ENCODE data around the gene CERS6.
"Not testable (repeated sequence)": the region's sequence is repeated elsewhere in the genome, so short reads cannot be mapped to it uniquely, and the experiment has no call there.

CERS6 gene

DNA sequence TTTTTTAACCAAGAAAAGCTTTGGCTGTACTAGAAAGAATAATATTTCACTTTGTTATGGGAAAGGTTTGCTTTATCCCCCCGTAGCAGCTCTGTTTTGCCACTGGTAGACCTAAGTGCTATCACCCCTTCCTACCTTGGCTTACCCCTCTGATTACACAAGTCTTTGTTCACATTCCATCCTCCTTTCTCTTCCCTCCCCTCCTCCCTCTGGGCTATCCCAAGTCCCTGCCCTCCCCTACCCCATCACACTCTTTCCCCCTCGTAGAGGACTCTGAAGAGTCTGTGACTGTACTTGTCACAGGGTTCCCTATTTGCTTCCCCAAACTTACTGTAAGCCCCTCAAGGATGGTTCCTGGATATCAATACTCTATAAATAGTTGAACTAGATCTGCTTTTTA is 193.5 kb downstream of the CERS6 start:
- DNase-seq, result no peak

DNA sequence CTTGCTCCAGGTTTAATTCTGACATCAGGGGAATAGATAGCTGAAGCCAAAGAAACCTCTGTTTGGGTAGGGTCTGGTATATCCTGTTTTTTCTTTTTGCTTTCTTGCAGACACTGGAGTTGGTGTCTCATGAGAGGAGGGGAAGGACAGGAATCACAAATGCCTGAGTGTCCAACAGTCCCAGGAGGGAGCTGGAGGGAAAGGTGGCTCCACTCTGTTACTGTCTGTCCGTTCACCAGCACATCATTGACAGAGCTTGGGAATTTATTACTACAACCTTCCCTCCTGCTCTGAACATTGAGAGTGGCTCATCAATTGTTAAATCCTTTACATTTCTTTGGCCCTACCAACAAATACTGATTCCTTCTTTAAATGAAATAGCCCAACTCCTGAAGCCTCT is 194.1 kb downstream of the CERS6 start:
- no peak for DNase-seq

DNA sequence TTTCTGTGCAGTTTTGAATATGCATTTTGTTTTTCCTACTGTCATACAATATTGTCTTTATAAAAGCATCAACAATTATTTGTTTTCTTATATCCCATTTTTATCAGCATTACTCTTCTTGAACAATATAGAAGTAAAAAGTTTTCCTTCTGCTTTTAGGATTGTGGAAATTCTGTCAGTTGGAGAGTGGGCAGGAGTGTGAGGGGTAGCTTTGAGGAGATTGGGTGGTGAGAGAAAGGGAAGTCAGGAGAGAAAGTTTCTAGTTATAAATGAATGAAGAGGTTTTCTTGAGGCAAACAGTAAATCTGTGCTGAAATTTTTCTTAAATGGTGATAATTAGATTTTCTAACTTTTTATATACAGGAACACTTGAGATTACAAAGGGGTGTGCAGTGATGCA is 194.7 kb downstream of the CERS6 start:
- no peak for DNase-seq

DNA sequence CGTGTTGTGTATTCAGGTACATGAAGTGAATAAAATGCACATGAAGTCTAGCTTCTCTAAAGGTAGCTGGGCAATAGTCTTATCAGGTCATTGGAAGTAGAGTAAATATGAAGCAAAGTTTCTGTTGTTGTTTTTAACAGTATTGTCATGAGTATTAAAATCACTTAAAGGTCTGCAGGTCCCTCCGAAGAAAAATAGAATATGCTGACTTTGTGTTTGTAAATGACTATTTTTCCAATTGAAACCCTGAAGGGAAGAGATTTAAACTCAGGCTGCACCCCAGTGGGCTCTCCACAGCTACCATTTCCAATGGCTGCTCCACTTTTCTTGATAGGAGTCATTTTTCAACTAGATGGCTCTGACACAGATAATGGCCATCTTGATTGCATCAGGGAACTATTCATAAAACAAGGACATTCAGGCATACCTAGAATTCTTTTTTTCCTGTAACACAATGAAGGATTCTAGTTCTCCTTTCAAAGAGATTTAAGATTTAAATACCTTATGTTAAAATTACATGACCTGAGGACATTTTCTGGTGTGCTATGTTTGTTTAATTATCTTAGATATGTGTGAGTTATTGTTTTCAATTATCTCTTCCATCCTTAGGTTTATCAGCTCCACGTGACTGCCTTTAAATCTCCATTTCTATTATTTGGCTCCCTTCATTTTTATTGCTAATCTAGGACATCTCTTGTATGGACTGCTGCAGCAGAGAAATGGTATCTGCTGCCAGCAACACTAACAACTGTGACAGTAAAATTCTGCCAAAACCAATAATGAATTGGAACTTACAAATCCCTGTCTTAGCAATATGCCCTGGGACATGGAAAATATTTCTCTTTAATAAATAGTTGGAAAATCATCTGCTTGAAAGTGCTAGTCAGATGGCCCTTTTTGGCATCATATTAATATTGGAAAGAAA is 197.2 kb downstream of the CERS6 start:
- no peak for DNase-seq

DNA sequence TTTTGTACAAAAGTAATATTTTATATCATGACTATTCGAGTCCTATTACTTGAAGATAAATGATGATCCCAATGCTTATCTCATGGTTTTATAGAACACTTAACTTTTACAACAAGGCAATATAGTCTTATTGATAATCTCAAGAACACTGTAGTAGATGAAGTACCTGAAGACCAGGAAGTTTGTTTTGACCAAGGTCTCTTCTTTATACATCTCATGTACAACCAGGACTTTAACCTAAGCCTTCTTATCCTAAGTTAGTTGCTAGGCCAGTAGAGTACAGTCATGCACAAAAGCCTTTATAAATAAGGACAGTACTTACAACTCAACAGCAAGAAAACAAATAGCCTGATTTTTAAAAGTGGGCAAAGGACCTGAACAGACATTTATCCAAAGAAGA is 198.6 kb downstream of the CERS6 start:
- no peak for DNase-seq

DNA sequence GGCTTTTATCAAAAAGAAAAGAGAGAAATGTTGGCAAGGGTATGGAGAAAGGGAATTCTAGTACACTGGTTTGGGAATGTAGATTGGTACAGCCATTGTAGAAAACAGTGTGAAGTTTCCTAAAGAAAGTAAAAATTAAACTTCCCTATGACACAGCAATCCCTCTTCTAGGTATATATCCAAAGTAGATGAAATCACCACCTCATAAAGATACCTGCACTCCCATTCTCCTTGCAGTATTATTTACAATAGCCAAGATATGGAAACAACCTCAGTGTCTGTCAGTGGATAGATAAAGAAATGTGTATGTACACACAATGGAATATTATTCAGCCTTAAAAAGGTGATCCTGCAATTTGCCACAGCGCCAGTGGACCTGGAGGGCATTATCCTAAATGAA is 199.1 kb downstream of the CERS6 start:
- no peak for DNase-seq

DNA sequence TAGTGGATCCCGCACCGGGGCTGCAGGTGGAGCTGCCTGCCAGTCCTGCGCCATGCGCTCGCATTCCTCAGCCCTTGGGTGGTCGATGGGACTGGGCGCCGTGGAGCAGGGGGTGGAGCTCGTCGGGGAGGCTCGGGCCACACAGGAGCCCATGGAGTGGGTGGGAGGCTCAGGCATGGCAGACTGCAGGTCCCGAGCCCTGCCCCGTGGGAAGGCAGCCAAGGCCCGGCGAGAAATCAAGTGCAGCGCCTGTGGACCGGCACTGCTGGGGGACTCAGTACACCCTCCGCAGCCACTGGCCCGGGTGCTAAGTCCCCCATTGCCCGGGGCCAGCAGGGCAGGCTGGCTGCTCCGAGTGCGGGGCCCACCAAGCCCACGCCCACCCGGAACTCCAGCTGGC is 201.3 kb downstream of the CERS6 start:
- not testable (repeated sequence) for DNase-seq

DNA sequence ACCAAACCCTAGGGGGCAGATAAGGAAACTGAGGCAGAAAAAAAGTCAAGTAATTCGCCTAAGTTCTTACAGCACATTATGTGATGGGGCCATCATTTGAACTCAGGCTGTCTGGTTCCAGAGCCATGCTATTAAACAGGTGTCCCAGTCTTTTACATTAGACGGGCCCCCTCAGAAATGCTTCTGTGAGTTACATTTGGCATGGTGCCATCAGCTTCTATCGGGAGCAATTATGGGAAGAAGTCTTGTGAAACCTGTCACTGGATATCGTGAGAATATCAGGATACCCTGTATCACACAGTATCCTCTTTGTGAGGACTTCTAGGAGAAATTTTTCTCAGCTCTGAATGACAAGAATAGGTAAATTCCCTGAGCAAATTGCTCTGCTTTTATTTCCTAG is 202.6 kb downstream of the CERS6 start:
- DNase-seq, result no peak

DNA sequence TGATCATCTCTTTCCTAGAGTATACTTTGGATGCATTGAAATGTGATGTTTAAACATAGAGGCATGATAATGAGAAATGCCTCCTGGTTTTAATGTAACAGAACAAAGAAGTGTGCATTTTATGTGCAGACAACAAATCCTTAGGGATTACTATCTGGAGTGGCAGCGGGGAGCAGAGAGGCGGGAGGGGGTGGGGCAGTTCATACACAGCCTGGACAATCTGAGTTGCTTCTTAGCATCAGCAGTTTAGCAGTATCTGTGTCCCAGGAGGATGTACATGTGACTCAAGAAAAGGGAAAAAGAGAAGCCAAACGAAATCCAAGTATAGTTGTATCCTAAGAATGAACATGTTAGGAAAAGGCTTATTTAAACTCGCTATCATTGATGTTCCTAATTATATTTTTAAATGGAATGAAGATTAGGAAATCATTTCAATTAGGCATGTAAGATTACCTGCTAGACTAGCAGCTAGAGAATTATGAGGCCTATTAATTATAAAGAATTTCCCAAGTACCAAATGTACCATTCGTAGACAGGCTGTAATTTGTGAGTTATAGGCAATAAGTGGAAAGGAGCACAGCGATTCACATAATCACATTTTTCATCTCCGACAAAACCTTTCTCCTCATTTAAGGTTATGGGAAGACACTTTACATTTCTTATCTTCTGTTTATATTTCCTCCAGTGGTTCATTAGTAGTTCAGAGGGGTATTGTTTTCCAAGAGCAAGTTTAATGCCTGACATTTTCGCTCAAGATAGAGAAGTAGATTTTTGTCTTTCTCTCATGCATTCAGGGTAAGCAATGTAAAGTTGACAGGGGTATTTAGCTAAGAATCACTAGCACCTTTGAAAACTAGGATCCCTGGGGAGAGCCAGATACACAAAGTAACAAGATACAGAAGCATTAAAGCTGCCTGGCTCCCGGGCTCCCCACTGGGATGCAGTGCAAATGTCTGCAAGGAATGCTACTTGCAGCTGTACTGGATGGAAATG is 205.1 kb downstream of the CERS6 start:
- DNase-seq, result no peak

DNA sequence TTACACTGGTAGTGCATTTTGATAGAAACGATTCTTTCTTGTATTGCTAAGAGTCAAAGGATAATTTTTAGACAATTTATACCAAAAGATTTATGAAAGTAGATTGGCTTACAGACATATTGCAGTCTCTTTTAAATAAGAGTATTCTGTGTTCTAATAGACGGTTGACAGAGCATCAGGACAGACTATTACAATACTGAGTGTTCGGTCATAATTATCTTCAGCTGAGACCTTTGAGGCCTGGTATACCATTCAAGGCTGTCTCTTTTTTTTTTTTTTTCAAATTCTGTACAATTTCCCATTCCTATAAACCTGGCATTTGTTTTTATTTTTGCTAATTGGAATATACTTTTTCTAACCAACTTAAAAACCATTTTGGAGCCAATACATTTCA is 205.8 kb downstream of the CERS6 start:
- no peak for DNase-seq

DNA sequence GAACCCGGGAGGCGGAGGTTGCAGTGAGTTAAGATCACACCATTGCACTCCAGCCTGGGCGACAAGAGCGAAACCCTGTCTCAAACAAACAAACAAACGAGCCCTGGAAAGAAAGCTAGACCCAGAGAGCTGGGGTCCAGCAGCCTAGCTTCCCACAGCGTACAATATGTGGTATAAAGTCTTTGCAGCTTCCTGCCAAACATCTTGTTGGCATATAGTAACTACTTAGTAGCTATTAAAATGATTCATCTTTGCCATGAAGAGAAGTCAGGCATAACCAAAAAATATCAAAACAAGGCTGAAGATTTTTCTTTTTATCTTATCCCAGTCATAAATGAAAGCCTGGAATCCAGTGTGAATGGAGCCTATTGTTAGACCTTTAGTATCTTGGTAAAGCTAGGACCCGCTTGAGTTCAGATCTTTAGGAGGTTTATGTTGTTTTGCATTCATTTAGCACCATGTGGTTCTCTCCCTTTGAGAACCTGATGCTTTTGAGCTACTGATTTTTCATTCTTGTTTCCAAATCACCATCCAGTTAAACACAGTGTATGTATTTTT is 206.7 kb downstream of the CERS6 start:
- DNase-seq, result no peak

DNA sequence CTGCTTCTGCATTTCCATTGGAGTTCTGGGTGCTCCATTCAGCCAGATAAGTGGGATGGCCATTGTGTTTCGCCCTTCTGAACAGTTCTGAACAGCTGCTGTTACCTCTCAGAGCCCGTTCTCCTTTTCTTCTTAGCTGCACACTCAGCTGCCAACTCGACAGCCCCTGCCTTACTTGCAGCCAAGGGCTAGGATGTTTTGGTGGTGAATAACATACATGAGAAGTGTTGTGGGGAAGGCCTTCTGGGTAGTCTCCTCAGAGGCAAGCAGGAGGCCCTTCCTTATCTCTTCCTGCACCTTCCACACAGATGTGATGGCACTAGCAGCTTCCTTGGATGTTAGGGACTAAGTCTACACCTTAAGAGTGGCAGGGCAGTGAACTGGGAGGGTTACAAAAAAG is 207.9 kb downstream of the CERS6 start:
- DNase-seq, result no peak

DNA sequence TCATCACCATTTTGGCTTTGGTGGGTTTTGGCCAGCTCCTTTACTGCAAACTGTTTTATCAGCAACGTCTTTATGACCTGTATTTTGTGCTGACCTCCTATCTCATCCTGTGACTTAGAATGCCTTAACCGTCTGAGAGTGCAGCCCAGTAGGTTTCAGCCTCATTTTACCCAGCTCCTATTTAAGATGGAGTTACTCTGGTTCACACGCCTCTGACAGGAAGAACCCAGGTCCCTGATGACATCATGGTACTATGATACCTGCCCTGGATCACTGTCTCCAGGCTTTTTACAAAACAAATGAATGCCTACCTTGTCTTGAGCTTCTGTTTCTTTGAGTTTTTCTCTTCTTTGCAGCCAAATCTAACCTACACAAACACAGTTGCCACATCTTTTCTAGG is 208.6 kb downstream of the CERS6 start:
- not testable (repeated sequence) for DNase-seq

DNA sequence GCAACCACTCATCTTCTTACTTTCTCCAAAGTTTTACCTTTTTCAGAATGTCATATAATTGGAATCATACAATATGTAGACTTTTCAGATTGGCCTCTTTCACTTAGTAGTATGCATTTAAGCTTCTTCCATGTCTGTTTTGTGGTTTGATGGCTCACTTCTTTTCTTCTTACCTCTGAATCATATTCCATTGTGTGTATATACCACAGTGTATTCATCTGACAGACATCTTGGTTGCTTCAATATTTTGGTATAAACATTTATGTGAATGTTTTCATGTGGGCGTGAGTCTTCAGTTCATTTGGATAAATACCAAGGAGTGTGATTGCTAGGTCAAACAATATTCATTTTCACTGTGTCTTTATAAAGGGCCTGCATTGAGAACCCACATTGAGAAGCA is 210.3 kb downstream of the CERS6 start:
- no peak for DNase-seq

DNA sequence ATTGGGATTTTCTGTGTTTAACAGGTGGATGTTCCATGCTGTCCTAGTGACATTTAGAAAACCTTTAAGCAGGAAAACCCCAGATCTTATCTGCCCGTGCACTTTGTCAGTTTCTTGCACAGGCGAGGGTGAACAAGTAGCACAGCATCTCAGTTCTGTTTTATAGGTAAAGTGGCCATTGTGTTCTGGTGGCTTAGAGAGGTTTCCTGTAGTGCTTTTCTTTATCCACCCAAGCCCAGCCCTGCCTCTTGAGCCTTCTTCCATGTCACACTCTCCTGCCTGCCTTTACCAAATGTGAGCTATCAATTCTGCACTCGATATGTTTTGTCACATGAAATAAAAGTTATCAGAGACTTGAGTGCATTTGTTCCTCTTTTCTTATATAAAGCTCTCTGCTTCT is 211.1 kb downstream of the CERS6 start:
- no peak for DNase-seq

DNA sequence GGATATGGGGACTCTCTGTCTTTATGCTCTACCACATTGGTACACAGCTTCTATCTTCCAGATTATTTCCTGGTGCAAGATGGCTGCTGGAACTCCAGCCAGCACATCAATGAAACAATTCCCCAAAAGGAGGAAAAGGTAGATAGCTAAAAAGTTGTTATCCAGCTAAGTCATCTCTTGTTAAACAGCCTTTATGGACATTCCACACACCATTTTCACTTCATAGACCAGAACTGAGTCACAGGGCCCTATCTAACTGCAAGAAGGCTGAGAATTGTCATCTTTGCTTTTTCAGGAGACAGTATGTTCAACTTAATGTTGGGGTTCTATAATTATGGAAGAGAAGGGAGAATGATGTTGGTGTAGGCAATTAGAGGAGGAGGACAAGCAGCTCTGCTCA is 213.1 kb downstream of the CERS6 start:
- no peak for DNase-seq

DNA sequence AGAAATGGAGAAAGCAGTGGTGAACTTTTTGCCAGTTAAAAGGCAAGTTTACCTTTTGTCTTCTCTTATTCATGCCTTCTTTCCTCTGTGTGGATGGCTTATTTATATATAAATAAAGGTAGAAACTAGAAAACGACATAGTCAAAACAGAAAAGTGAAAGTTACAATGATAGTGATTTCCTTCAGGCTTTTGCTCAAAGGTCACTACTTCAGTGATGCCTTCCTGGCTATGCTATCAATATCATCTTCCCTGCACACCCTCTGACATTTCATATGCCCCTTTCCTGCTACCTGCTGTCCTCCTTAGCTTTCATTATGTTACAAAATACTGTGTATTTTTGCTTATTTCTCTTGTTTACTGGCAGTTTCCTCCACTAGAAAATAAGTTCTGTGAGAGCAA is 214.4 kb downstream of the CERS6 start:
- no peak for DNase-seq

DNA sequence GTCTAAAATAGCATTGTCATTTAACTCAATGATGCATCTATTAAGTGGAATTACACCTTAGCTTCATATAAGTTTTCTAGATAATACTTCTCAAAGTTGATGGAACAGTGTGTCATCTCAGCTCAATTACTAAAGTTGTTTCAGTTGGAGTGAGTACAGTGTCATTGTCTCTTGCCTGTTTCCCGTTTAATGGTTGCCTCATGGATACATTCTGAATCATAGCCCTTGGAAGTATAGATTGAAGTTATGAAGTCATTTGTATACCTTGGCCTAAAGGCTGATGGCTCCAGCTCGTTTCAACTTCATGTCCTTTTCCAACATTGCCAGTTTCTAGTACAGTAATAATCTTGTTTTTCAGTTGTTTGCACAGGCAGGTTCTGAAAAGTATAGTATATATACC is 215.9 kb downstream of the CERS6 start:
- no peak for DNase-seq

DNA sequence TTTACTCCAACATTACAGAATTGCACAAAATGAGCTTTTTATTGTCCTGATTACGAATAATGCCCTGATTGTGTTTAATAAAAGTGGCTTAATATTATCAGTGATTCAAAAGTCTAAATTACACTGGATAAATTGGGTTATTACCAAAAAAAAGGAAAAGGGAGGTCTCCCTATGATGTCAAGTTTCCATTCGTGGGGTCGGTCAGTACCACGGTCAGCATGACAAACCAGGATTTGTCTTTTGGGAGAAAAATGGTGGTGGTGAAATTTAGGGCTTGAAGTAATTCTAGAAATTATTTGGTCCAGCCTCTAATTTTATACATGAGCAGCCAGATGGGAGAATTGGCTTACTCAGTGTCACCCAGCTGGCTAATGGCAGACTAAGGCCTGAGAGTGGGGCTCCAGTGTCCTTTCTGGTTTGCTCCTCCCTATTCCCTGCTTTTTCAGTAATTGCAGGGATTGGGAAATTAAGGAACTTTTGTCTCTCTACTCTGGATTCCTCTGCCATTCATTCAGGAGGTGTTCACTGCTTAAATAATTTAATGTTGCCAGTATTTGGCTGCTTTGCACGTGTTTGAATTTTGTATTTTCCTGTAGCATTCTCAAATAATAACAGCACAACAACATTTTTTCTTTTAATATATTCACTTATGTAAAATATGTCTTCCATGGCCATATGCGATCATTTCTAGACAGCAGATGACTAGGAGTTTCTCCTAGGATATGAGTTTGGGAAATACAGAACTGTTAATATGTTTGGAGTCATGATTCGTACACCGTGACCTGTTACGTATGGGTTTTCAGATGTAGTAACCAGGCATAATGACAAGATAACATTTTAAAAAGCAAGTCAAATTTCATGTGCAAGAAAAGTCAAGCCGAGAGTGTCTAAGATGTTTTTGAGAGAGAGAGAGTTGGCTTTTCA is 217.5 kb downstream of the CERS6 start:
- DNase-seq, result no peak

DNA sequence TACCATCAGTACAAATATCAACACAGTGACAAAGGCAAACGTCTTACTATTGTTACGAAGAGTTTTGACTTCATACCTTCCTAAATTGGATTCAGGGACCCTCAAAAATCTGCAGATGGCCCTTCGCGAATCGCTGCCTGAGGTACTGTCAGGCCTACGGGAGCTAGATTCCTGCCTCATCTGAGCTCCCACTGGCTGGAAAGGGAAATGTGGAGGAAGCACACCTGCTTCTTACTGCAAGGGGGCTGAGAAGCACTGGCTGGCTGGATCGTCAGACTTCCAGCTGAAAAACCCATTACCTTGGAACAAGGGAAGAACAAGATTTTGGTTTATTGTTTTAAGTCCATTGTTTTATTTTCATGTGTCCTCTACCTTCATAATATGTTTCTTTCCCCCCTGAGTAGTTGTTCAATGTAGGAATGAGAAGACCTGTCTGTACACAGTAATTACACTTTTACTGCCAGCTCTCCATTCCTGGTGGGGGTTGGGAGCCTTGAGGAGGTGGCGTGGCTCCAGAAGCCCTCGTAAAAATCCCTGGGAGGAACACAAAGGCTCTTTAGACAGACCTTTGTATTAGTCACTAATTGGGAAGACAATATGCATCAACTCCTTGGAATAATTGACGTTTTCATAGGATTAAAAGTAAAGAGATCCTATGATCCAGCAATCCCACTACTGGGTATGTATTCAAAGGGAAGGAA is 222.2 kb downstream of the CERS6 start:
- DNase-seq, result no peak

DNA sequence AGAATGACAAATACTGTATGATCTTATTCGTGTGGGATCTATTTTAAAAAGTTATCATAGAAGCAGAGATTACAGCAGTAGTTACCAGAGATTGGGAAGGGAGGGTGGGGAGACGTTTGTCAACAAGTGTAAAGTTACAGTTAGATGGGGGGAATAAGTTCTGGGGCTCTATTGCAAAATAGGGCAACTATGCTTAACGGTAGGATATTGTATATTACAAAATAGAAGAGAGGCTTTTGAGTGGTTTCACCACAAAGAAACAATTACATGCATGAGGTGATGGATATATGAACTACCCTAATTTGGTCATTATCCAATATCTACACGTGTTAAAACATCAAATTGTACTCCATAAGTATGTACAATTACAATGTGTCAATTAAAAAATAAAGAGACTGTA is 223.0 kb downstream of the CERS6 start:
- no peak for DNase-seq

Data from activated CD8-positive, alpha-beta memory T cell treated with anti-CD3 and anti-CD28 coated beads, Interleukin-2, amount 50 U/mL, for 4 hours (primary cell).